AG04449 (cell line): Measurements from ENCODE around the gene CAMK1.

Source experiments
- CTCF ChIA-PET: fragments of 350-600 bp; formaldehyde crosslinking; extraction: SDS; loops from one replicate; lab custom pipeline; 2021; ENCODE audit warnings: antibody characterized with exemption; lab: Yijun Ruan, JAX
- POLR2A ChIA-PET: fragments of 400-600, 350-600 bp; formaldehyde crosslinking; extraction: SDS; loops from one replicate; lab custom pipeline; 2020; ENCODE audit warnings: antibody characterized with exemption, inconsistent platforms; lab: Yijun Ruan, JAX
- DNase-seq: peaks from one replicate; pipeline ENCODE4 v3.0.0-alpha.2; 2010; ENCODE audit warnings: low read depth, low spot score
- H3K4me3 ChIP-seq: 2 replicates; pipeline ENCODE4 v1.5.1; 2011; ENCODE audit warnings: low read depth, mild to moderate bottlenecking, control low read depth, low read length
- TF ChIP-seq, protein P1 (sequence below): IDR thresholded peaks from one replicate; pipeline ENCODE4 v1.5.1; 2011; ENCODE audit warnings: mild to moderate bottlenecking, moderate library complexity, low read length, control low read depth, inconsistent platforms; ENCODE audit not compliant: insufficient read depth; ENCODE audit errors: missing control alignments

The CAMK1 gene

DNA sequence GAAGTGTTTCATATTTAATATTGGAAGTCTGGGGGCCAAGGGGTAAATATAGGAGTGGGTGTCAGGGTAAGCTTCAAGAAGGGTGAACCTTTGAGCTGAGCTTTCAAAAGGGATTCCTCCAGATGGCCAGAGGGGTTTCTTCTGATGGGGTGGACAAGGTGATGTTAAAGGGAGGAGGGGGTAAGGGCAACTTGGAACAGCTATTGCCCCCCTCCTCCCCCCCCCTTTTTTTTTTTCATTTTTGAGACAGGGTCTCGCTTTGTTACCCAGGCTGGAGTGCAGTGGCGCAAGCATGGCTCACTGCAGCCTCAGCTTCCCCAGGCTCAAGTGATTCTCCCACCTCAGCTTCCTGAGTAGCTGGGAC lies 38.2 kb upstream of the CAMK1 start:
- TF ChIP-seq, protein P1, sequence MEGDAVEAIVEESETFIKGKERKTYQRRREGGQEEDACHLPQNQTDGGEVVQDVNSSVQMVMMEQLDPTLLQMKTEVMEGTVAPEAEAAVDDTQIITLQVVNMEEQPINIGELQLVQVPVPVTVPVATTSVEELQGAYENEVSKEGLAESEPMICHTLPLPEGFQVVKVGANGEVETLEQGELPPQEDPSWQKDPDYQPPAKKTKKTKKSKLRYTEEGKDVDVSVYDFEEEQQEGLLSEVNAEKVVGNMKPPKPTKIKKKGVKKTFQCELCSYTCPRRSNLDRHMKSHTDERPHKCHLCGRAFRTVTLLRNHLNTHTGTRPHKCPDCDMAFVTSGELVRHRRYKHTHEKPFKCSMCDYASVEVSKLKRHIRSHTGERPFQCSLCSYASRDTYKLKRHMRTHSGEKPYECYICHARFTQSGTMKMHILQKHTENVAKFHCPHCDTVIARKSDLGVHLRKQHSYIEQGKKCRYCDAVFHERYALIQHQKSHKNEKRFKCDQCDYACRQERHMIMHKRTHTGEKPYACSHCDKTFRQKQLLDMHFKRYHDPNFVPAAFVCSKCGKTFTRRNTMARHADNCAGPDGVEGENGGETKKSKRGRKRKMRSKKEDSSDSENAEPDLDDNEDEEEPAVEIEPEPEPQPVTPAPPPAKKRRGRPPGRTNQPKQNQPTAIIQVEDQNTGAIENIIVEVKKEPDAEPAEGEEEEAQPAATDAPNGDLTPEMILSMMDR = no peak
- no peak overlapping the region for H3K4me3 ChIP-seq
- POLR2A ChIA-PET = interaction anchor here (0.7 kb wide), 1 partner anchor 15 kb away, joined by 4 read pairs; the partner anchor contains the start of genes ARPC4 and TADA3
- DNase-seq = no peak
- CTCF ChIA-PET = interaction anchor here (0.9 to 2.4 kb wide), 3 partner anchors 8 to 125 kb away, joined by 3 to 7 read pairs (median 3); partner anchors contain the start of genes ARPC4 and TADA3

DNA sequence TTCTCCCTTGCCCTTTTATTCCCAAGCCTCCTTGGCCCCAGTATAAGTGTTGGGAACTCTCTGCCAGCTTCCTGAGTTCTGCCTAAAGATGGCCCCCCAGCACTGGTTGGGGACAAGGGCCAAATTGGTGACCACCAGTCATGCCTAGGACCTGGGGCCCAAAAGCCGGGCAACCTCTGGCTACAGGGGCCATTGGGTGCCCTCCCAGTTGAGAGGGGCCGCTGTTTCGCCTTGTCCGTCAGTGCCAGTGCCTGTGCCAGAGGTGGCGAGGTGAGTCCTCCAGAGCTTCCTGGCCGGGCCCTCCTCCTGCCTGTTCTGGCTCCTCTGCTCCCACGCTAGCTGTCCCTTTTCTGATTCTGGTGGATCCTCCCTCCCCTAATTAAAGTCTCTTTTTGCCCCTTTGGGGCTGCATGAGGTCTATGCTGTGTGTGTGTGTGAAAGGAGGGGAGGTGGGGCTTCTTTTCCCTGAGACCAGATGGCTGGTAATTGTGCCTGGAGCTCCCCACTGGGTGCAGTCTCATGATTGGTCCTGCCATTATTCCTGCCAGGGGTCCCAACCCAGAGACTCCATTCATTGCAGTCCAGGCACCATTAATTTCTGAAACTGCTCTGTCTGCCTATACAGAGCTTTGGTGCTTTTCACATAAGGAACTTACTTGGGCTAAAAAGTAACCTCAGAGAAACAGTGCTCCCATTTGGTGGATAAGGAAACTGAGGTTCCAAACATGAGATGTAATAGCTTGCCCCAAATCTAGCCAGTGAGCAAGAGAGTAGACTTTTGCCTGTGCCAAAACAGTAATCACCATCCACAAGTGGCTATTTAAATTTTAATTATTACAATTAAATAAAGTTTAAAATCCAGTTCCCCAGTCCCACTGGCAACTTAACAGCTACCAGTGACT lies 37.2 kb upstream of the CAMK1 start:
- ChIA-PET CTCF (interaction anchor here (0.9 to 2.4 kb wide), 2 partner anchors 14 to 126 kb away, joined by 3 to 7 read pairs; partner anchors contain the start of genes ARPC4 and TADA3), POLR2A (no interaction called here)
- DNase-seq = no peak
- TF ChIP-seq, protein P1 = no peak
- H3K4me3 ChIP-seq = no peak overlapping the region

DNA sequence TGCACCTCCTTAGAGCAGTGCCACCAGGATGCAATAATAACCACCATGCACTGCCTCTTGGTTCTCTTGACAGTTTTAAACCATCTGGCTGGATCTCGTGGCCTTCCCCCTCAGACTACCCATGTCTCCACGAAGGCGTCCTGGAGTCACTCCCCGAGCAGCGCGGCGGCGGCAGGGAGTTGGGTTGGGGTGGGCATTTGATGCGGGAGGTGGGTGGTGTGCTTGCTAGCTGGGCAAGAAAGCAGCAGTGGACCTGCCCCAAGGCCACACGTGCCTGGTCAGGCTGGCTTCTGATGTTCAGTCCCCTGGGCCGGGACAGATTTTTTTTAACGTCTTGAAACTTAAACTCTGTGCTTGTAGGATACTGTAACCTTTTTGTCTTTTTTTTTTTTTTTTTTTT lies 36.4 kb upstream of the CAMK1 start:
- CTCF ChIA-PET = interaction anchor here (2.2 kb wide), 1 partner anchor 10 kb away, joined by 9 read pairs; no protein-coding TSS in a partner anchor
- POLR2A ChIA-PET = interaction anchor here (3.2 kb wide), 1 partner anchor 13 kb away, joined by 13 read pairs; the partner anchor contains the start of genes ARPC4 and TADA3
- H3K4me3 ChIP-seq = no peak overlapping the region
- TF ChIP-seq, protein P1 = no peak
- no peak for DNase-seq

DNA sequence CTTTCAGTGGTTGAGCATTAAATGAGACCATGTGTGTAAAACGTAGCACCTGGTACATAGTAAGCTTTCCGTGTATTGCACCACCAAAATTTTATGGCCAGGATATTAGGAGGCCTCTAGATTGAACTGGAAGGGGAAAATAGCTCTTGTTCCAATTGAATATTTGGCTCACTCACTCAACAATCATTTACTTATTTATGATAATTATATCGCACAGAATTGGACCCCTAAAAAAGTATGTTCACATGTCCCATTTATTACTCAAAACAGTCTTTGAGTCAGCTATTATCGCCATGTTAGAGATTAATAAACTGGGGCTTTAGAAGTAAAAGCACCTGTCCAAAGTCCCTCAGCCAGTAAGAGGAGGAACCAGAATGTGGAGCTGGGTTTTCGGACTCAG lies 35.2 kb upstream of the CAMK1 start:
- TF ChIP-seq, protein P1 = no peak
- no peak overlapping the region for H3K4me3 ChIP-seq
- POLR2A ChIA-PET = interaction anchor here (0.8 to 3.2 kb wide), 2 partner anchors 12 to 26 kb away, joined by 3 to 13 read pairs; partner anchors contain the start of genes ARPC4 and TADA3
- DNase-seq = no peak
- CTCF ChIA-PET = interaction anchor here (0.7 to 2.2 kb wide), 2 partner anchors 9 to 14 kb away, joined by 3 to 9 read pairs; no protein-coding TSS in a partner anchor

DNA sequence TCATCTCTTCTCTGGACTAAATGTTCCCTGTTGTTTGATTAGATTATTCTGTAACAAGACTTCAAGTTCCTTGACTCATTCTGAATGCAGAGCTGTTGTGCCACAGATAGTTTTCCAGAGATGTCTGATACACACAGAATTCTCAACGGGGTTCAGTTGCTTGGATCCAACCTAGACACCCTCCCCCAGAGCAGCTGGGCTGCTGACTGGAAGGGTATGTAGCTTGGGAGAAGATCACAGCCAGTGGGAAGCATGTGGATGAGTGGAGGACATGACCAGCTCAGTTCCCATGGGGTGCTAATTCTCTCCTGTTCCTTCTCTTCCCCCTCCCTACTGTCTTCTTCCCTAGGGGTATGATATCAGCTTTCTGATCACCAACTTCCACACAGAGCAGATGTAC lies 33.7 kb upstream of the CAMK1 start:
- H3K4me3 ChIP-seq = no peak overlapping the region
- no peak for DNase-seq
- TF ChIP-seq, protein P1 = no peak
- ChIA-PET POLR2A (interaction anchor here (1.1 to 3.2 kb wide), 2 partner anchors 11 to 143 kb away, joined by 4 to 13 read pairs; partner anchors contain the start of genes ARPC4 and TADA3), CTCF (interaction anchor here (0.9 to 1.5 kb wide), 3 partner anchors 11 to 143 kb away, joined by 3 read pairs; partner anchors contain the start of gene ARPC4)

DNA sequence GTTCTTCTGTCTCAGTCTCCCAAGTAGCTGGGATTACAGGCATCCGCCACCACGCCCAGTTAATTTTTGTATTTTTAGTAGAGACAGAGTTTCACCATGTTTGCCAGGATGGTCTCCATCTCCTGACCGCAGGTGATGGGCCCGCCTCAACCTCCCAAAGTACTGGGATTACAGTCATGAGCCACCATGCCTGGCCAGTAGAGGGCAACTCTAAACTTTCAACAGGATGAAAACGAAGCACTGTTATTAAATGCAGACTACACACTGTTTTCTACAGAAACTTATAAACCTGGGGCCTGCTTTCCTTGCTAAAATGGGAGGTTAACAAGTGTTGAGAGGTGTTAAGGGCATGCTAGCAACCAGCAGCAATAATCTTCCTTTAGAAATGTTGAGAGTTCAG lies 30.8 kb upstream of the CAMK1 start:
- TF ChIP-seq, protein P1 = no peak
- ChIA-PET POLR2A (no interaction called here), CTCF (interaction anchor here (1.1 kb wide), 2 partner anchors 8 to 13 kb away, joined by 3 read pairs; no protein-coding TSS in a partner anchor)
- DNase-seq = no peak
- no peak overlapping the region for H3K4me3 ChIP-seq
